Lung (tissue), 12 donors: ENCODE data around the gene GET4. TPM values are rescaled to one million over a fixed set of nuclear protein-coding genes. Genes with fewer than 3 reads are reported as not detected.

Source experiments
- ATAC-seq: fragments of 200-7000 bp; cut with Tn5 transposase; one replicate; pipeline ENCODE4 v1.9.1; 2020; ENCODE audit warnings: moderate number of reproducible peaks; ENCODE audit not compliant: insufficient read depth, low FRiP score
- DNase-seq, 3 donors: peaks; one replicate each; pipeline ENCODE4 v3.0.0-alpha.2; 2013 to 2017
- H3K27ac ChIP-seq, 2 donors: one replicate each; pipeline ENCODE4 v1.5.1; 2013; ENCODE audit warnings: mild to moderate bottlenecking in 2 of 2, moderate library complexity in 2 of 2, control low read depth in 1 of 2, inconsistent platforms in 1 of 2, low read depth in 1 of 2, low read length in 1 of 2
- H3K27me3 ChIP-seq, 3 donors: one replicate each; pipeline ENCODE4 v1.5.1; 2013; ENCODE audit warnings: low read length in 2 of 3; ENCODE audit not compliant: control insufficient read depth in 3 of 3, insufficient read depth in 3 of 3
- H3K36me3 ChIP-seq, 4 donors: one replicate each; pipeline ENCODE4 v1.5.1; 2013; ENCODE audit warnings: low read length in 4 of 4, mild to moderate bottlenecking in 1 of 4, moderate library complexity in 1 of 4; ENCODE audit not compliant: control insufficient read depth in 4 of 4, insufficient read depth in 4 of 4
- H3K4me1 ChIP-seq, 5 donors: one replicate each; pipeline ENCODE4 v1.5.1; 2013; ENCODE audit warnings: low read length in 5 of 5, mild to moderate bottlenecking in 2 of 5, moderate library complexity in 1 of 5; ENCODE audit not compliant: control insufficient read depth in 5 of 5, insufficient read depth in 5 of 5
- H3K4me3 ChIP-seq: one replicate; pipeline ENCODE4 v1.5.1; 2013; ENCODE audit warnings: mild to moderate bottlenecking, control low read depth, moderate library complexity
- H3K9ac ChIP-seq, 2 donors: one replicate each; pipeline ENCODE4 v1.5.1; 2013; ENCODE audit warnings: low read length in 2 of 2, control low read depth in 1 of 2; ENCODE audit not compliant: insufficient read depth in 1 of 2
- H3K9me3 ChIP-seq, 4 donors: one replicate each; pipeline ENCODE4 v1.5.1; 2013; ENCODE audit warnings: low read length in 3 of 4, mild to moderate bottlenecking in 1 of 4, moderate library complexity in 1 of 4; ENCODE audit not compliant: control insufficient read depth in 4 of 4, insufficient read depth in 3 of 4
- CTCF ChIP-seq: IDR thresholded peaks from 2 replicates; pipeline ENCODE4 v1.5.1; 2012; ENCODE audit warnings: mild to moderate bottlenecking; ENCODE audit errors: control extremely low read depth, extremely low read depth
- WGBS, 2 donors: extraction: QIAGEN DNeasy Blood & Tissue Kit; methylation state at CpG; one replicate each; pipeline ENCODE4 v1.1.7; 2013; 5-methylcytosine and 5-hydroxymethylcytosine counted together
- polyA plus RNA-seq, 2 donors: library from polyadenylated mRNA; stranded (reverse); fragments of 200-250 nt; gene quantifications; one replicate each; pipeline ENCODE4 v1.2.1, GENCODE V29; 2013
- total RNA-seq, 2 donors: library from RNA; depleted of rRNA in 1 of 2; stranded (reverse); fragments of >200 nt in 1 of 2; gene quantifications; one replicate each; pipeline ENCODE4 v1.2.1, GENCODE V29; 2014 to 2021
- donor health status: control.
- donor health status: control.
- donor health status: Bipolar disorder and iron deficiency.
- donor health status: healthy.
- donor health status: DM: yes; HTN: yes; CAD: no.

The GET4 gene
- total and polyA plus RNA-seq, 4 donors: 34.1 to 41.8 (median 40.0) TPM

GRCh38 chr7:920351-921070 lies 44.2 kb downstream of the GET4 start:
- TF ChIP-seq CTCF: no peak
- Histone ChIP-seq H3K9me3 (no peaks in the 10 kb centered on the region), H3K36me3 (no peaks in the 10 kb centered on the region), H3K27ac (no peak overlapping the region), H3K9ac (no peak overlapping the region), H3K27me3 (no peaks in the 10 kb centered on the region), H3K4me1 (peaks cover 0 to 17% (median under 1%) of the 10 kb centered on the region in 5 donors), H3K4me3 (no peak overlapping the region)
- WGBS, 2 donors: 80 to 85% methylated on average over 37 to 40 of the region's 40 CpGs
- ATAC-seq (no peak), DNase-seq (no peak)

- TF ChIP-seq CTCF: no peak
- ATAC-seq: no peak
- Histone ChIP-seq H3K9me3 (no peaks in the 10 kb centered on the region), H3K27me3 (no peaks in the 10 kb centered on the region), H3K27ac (no peak overlapping the region), H3K4me1 (peaks cover 0 to 18% (median 3%) of the 10 kb centered on the region in 5 donors), H3K4me3 (no peak overlapping the region), H3K9ac (no peak overlapping the region), H3K36me3 (no peaks in the 10 kb centered on the region)
- WGBS, 2 donors: 96% methylated on average over 15 of the region's 15 CpGs
- no peak for DNase-seq
Observed at GRCh38 chr7:921071-921461, 44.7 kb downstream of the GET4 start.

- no peak for TF ChIP-seq CTCF
- H3K4me1 ChIP-seq: peaks cover 0 to 18% (median 3%) of the 10 kb centered on the region in 5 donors
- no peak overlapping the region for H3K9ac ChIP-seq
- H3K36me3 ChIP-seq: no peaks in the 10 kb centered on the region
- ATAC-seq (no peak), DNase-seq (no peak)
- WGBS, 2 donors: 60 to 62% methylated on average over 36 of the region's 36 CpGs
- H3K27me3 ChIP-seq: no peaks in the 10 kb centered on the region
- no peaks in the 10 kb centered on the region for H3K9me3 ChIP-seq
- no peak overlapping the region for H3K4me3 ChIP-seq
- no peak overlapping the region for H3K27ac ChIP-seq
Observed at GRCh38 chr7:921581-922333, 45.4 kb downstream of the GET4 start.
